ENCODE results near the gene TEX29. TPM values are rescaled to one million over a fixed set of nuclear protein-coding genes. Genes with fewer than 3 reads are reported as not detected.

The TEX29 gene
- total RNA-seq, 1 donor from 2014 or later: not detected

- intact Hi-C loops (cut with DNase I): loop anchor here (10.0 kb wide), 1 partner anchor 222 kb away; no protein-coding TSS in a partner anchor
- DNase-seq (ENCODE audit: missing footprints): no peak
- ATAC-seq: no peak
Observed at GRCh38 chr13:111286749-111287148, 33.7 kb upstream of the TEX29 start.

- no peak for ATAC-seq
- DNase-seq (ENCODE audit: missing footprints): no peak
- intact Hi-C loops (cut with DNase I): loop anchor here (10.0 kb wide), 1 partner anchor 222 kb away; no protein-coding TSS in a partner anchor
Observed at GRCh38 chr13:111287201-111287600, 33.2 kb upstream of the TEX29 start.

- no peak for ATAC-seq
- intact Hi-C loops (cut with DNase I): loop anchor here (10.0 kb wide), 1 partner anchor 223 kb away; no protein-coding TSS in a partner anchor
- no peak for DNase-seq (ENCODE audit: missing footprints)
Observed at GRCh38 chr13:111288276-111288675, 32.2 kb upstream of the TEX29 start.

DNA sequence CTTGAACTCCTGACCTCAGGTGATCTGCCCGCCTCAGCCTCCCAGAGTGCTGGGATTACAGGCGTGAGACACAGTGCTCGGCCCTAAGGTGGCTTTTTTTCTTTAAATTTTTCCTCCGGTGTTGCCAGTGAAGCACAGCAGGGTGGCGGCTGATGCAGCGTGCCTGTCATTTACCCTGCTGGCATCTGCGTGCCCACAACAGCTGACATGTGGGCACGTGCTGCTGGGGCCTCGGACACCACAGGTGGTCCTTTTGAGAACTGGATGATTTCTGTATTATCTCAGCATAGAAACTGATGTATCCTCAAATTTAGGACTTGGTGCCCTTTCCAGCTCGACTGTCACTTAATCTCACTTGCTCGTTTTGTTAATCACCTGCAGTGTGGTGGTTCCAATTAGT is 31.2 kb upstream of the TEX29 start:
- intact Hi-C loops (cut with DNase I): loop anchor here (10.0 kb wide), 1 partner anchor 224 kb away; no protein-coding TSS in a partner anchor
- no peak for DNase-seq (ENCODE audit: missing footprints)
- ATAC-seq: no peak

GRCh38 chr13:111291908-111292307 is 28.5 kb upstream of the TEX29 start:
- ATAC-seq: no peak
- intact Hi-C loops (cut with DNase I): no loop called here
- no peak for DNase-seq (ENCODE audit: missing footprints)

DNA sequence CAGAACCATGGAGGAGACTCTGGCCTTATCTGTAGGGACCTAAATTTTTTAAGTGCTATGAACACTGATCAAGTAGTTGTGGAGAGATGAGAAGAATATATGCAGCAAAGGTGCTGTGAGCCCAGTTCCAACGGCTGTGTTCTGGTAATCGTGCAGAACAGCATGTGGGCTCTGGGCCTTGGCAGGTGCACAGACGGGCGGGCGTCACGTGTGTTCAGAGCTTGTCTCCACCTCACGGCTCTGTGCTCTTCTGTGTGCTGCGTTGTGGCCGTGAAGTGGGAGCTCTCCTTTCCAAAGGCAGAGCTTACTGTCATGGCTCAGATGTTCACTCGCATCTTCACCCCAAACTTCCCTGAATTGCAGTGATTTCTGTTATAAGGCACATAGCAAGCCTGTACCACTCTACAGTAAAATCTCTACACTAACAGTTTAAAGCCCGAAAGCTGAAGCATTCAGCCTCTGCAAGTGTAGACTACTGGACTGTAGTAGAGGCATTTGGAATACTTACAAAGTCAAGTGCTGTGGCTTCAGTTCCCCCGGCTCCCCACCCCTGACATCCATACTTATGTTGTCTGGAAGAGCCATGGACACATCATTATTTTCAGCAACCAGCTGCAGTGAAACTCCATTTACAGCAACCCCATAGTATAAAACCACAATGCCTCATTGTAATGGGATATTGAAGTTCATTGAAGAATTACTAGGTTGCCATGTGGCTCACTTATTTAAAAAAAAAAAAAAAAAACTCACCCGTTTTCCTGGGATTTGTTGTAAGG is 27.5 kb upstream of the TEX29 start:
- DNase-seq (ENCODE audit: missing footprints) (no peak), ATAC-seq (no peak)
- intact Hi-C loops (cut with DNase I): no loop called here

- DNase-seq (ENCODE audit: missing footprints): no peak
- intact Hi-C loops (cut with DNase I): no loop called here
- no peak for ATAC-seq
Observed at GRCh38 chr13:111295886-111296285, 24.6 kb upstream of the TEX29 start.

- intact Hi-C loops (cut with DNase I): no loop called here
- no peak for ATAC-seq
- DNase-seq (ENCODE audit: missing footprints): no peak
Observed at GRCh38 chr13:111296417-111296816, 24.0 kb upstream of the TEX29 start.

GRCh38 chr13:111298214-111298975 is 22.0 kb upstream of the TEX29 start:
- ATAC-seq (no peak), DNase-seq (ENCODE audit: missing footprints) (no peak)
- intact Hi-C loops (cut with DNase I): no loop called here

- intact Hi-C loops (cut with DNase I): no loop called here
Observed at GRCh38 chr13:111302045-111302726, 18.3 kb upstream of the TEX29 start.

GRCh38 chr13:111303559-111303958 is 16.9 kb upstream of the TEX29 start:
- DNase-seq (ENCODE audit: missing footprints) (no peak), ATAC-seq (no peak)
- intact Hi-C loops (cut with DNase I): no loop called here

More at GRCh38 chr13:111302045-111302726, 18.3 kb upstream of the TEX29 start:
- DNase-seq (ENCODE audit: missing footprints) (no peak), ATAC-seq (peak; percentile 80)

- intact Hi-C loops (cut with DNase I): no loop called here
- no peak for DNase-seq (ENCODE audit: missing footprints)
- ATAC-seq: no peak
Observed at GRCh38 chr13:111304041-111304544, 16.3 kb upstream of the TEX29 start.

DNA sequence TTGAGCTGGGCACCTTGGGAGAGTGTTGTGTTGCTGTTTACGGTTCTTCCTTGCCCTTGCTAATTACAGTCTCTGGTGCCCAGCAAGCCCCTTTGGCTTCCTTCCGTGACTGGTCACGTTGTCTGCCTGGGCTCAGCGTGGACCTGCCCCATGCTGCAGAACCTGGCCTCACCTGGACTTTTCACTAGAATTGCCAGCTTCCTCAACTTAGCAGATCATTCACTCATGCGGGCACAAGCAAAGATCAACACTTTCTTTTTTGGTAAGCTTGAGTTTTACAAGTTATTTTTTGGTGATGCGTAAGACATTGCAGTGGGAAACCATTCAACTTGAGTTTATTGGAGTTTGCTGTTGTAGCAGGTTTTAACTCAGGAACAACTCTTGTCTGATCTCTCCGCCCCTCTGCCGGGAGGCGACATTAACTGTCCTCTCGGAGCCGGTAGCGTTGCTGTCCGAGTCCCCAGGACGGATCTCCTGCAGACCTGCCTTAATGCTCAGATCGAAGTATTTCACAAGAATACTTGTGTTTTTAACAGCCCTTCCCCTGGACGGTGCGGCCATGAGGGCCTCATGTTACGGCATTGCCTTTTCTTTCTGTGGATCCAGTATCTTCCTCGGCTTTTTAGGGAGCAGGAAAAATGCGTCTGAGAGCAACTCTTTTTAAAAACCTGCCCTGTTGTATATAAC is 15.7 kb upstream of the TEX29 start:
- intact Hi-C loops (cut with DNase I): no loop called here
- DNase-seq (ENCODE audit: missing footprints) (no peak), ATAC-seq (no peak)

DNA sequence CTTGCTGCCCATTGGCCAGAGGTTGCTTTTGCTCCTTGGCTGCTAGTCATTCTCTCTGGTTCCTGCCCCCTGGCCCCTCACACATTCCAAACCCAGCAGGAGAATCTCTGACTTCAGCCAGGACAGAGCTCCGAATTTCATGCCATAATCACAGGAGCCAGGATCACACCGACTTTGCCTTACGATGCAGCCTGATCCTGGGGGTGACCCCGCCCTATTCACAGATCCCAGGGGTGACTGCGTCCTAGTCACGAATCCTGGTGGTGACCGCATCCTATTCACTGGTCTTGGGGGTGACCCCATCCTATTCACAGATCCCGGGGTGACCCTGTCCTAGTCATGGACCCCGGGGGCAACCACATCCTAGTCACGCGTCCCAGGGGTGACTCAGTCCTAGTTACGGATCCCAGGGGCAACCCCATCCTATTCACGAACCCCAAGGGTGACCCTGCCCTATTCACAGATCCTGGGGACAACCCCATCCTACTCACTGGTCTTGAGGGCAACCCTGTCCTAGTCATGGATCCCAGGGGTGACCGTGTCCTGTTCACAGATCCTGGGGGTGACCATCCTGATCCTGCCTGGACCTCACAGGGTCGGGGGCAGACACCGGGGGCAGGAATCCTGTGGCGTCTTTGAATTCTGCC is 7.4 kb upstream of the TEX29 start:
- DNase-seq (ENCODE audit: missing footprints) (no peak), ATAC-seq (no peak)
- intact Hi-C loops (cut with DNase I): no loop called here

DNA sequence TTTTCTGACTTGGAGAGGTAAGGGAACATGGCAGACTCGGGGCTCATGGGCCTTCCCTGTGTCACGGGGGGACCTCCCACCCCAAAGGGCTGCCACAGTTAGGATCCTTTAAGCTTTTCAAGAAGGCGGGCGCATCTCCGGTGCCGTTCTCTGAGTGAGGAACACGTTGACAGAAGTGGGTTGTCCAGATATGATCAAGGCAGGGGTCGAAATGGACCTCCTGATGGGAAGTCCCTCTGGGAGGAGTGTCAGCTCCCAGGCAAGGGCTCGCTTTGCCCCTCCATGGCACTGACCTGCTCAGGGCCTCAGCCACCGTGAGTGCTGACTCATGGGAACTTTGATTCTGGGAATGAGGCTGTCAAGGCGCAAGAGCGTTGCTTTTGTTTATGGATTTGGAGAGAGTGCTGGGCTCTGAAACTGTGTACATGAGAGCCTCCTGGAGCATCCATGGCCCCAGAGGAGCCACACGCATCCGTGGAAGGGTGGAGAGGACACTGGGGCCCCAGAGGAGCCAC is 6.5 kb upstream of the TEX29 start:
- ATAC-seq (no peak), DNase-seq (ENCODE audit: missing footprints) (no peak)
- intact Hi-C loops (cut with DNase I): no loop called here

- DNase-seq (ENCODE audit: missing footprints): no peak
- ATAC-seq: no peak
- intact Hi-C loops (cut with DNase I): no loop called here
Observed at GRCh38 chr13:111314852-111315251, 5.6 kb upstream of the TEX29 start.

DNA sequence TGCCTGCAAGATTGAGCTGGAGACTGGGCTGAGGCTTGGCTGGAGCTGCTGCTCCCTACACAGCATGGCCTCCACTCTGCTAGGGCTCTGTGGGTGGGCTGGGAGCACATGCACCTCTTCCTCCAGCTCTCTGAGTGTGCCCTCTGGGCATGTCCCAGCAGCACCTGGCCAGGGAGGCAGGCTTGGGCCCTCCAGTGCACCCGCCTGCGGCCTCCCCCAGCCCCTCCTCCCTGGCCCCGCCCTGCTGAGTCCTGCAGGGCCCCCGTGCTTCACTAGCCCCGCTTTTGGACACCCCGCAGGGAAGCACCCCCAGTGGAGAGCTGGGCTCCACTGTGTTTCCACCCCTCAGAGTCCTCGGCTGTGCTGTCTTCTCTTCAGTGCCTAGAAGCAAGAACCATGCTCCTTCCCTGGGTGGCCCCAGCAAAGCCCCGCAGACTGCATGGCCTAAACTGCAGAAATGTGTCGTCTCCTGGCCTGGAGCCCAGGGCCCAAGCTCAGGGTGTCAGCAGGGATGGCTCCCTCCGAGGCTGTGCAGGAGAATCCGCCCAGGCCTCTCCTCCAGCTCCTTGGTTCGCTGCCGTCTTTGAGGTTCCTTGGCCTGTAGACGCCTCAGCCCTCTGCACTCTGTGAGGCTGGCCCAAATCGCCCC is 5.0 kb upstream of the TEX29 start:
- ATAC-seq: no peak
- intact Hi-C loops (cut with DNase I): no loop called here
- no peak for DNase-seq (ENCODE audit: missing footprints)

Data from Right ventricle myocardium inferior (tissue), 1 donor.